ENCODE results near the gene TMEM168. TPM values are rescaled to one million over a fixed set of nuclear protein-coding genes. Genes with fewer than 3 reads are reported as not detected.

Gene TMEM168
- total RNA-seq, 1 experiment from 2014 or later, result 13.9 TPM

GRCh38 chr7:112765105-112765504 is 25.1 kb downstream of the TMEM168 start:
- DNase-seq, result no peak

More at GRCh38 chr7:112765105-112765504, 25.1 kb downstream of the TMEM168 start:
- Histone ChIP-seq H3K23me2 (ENCODE audit: insufficient read length, low read depth, low read length, poor library complexity, severe bottlenecking) (no peaks in the 10 kb centered on the region), H3K9ac (ENCODE audit: extremely low read depth, insufficient read length, low read length) (no peak overlapping the region), H2BK12ac (ENCODE audit: insufficient read length, low read depth, low read length) (no peak overlapping the region), H3K18ac (ENCODE audit: insufficient read length, low read depth, low read length) (no peak overlapping the region), H4K8ac (replicated peaks; ENCODE audit: insufficient read length, low read depth, low read length) (no peak overlapping the region), H2AFZ (ENCODE audit: low read length) (no peak overlapping the region), H2BK15ac (ENCODE audit: low read depth, low read length) (no peak overlapping the region), H3K27me3 (ENCODE audit: insufficient read depth, low read length) (no peaks in the 10 kb centered on the region), H3K23ac (ENCODE audit: insufficient read length, low read depth, low read length) (no peak overlapping the region), H4K5ac (ENCODE audit: insufficient read length, low read depth, low read length) (no peak overlapping the region), H2BK5ac (ENCODE audit: insufficient read length, low read length) (no peak overlapping the region), H2BK20ac (ENCODE audit: low read depth, low read length, poor library complexity, severe bottlenecking) (no peak overlapping the region), H3K27ac (ENCODE audit: insufficient read length, low read depth, low read length) (no peak overlapping the region), H3K56ac (ENCODE audit: insufficient read length, low read depth, low read length) (no peak overlapping the region), H3K79me2 (ENCODE audit: insufficient read depth, low read length) (no peaks in the 10 kb centered on the region), H4K91ac (ENCODE audit: insufficient read length, low read depth, low read length) (no peak overlapping the region), H3K14ac (ENCODE audit: insufficient read depth, low read length) (no peak overlapping the region), H3K9me3 (ENCODE audit: control insufficient read depth, low read depth, low read length) (no peaks in the 10 kb centered on the region), H2AK5ac (ENCODE audit: insufficient read length, low read length) (no peak overlapping the region), H3K4me1 (ENCODE audit: insufficient read depth, low read length) (no peaks in the 10 kb centered on the region), H3K4me2 (ENCODE audit: insufficient read depth, insufficient read length, low read length) (no peak overlapping the region), H3K79me1 (ENCODE audit: insufficient read depth, low read depth, low read length, poor library complexity, severe bottlenecking) (no peaks in the 10 kb centered on the region), H4K20me1 (ENCODE audit: control insufficient read depth, insufficient read depth, insufficient read length) (no peaks in the 10 kb centered on the region), H2BK120ac (ENCODE audit: low read depth, low read length, poor library complexity, severe bottlenecking) (no peak overlapping the region), H3K4ac (ENCODE audit: low read depth, low read length) (no peak overlapping the region), H3T11ph (ENCODE audit: low read length) (no peak overlapping the region)
- Mint-ChIP-seq H3K27ac (no peak overlapping the region), H3K27me3 (ENCODE audit: low read depth) (no peaks in the 10 kb centered on the region), H3K4me3 (no peak overlapping the region), H3K36me3 (ENCODE audit: insufficient read depth in 1 of 3, low read depth in 3 of 3) (no peaks in the 10 kb centered on the region), H3K9me3 (no peaks in the 10 kb centered on the region), H3K4me1 (no peaks in the 10 kb centered on the region)
- no CpG with 5 or more reads among the region's 1 CpG for WGBS (ENCODE audit: extremely low coverage, insufficient read length, low lambda C conversion rate)
- no peak for TF ChIP-seq CTCF (conservative IDR thresholded peaks at IDR 0.05)
